Thoracic aorta (tissue), 2 donors: ENCODE measurements around the gene FOXP1. TPM values are rescaled to one million over a fixed set of nuclear protein-coding genes. Genes with fewer than 3 reads are reported as not detected.
A peak's percentile ranks its signal among the peaks of the same experiment; 100 is the strongest.

Experiments used
- ATAC-seq: fragments of 150-250 bp; one replicate; pipeline ENCODE4 v1.8.0; 2017; ENCODE audit warnings: low read depth; ENCODE audit not compliant: insufficient number of reproducible peaks, low FRiP score
- DNase-seq: peaks from one replicate; pipeline ENCODE4 v3.0.0-alpha.2; 2020; ENCODE audit warnings: low spot score
- H3K27ac ChIP-seq, 2 donors: fragments of 200-600 bp; sonication (generic); 1 replicate in 1 of 2; 2 replicates in 1 of 2; pipeline ENCODE4 v1.5.1; 2016; ENCODE audit warnings: mild to moderate bottlenecking in 2 of 2, moderate library complexity in 2 of 2
- H3K27me3 ChIP-seq: fragments of 200-600 bp; sonication (generic); replicated peaks from 2 replicates; pipeline ENCODE4 v1.6.0; 2016; ENCODE audit warnings: mild to moderate bottlenecking; ENCODE audit not compliant: insufficient read depth
- H3K36me3 ChIP-seq: fragments of 200-600 bp; sonication (generic); one replicate; pipeline ENCODE4 v1.5.1; 2016
- H3K4me1 ChIP-seq, 2 donors: fragments of 200-600 bp; sonication (generic); 1 replicate in 1 of 2; 2 replicates in 1 of 2; pipeline versions ENCODE4 v1.5.1 to v1.6.0; 2016; ENCODE audit warnings: low read depth in 2 of 2, mild to moderate bottlenecking in 1 of 2; ENCODE audit not compliant: control insufficient read depth in 1 of 2
- H3K4me3 ChIP-seq: fragments of 200-600 bp; sonication (generic); 2 replicates; pipeline ENCODE4 v1.5.1; 2016; ENCODE audit warnings: mild to moderate bottlenecking
- H3K9me3 ChIP-seq: fragments of 200-600 bp; sonication (generic); 2 replicates; pipeline ENCODE4 v1.5.1; 2016
- total RNA-seq, 2 donors: library from RNA; depleted of rRNA; stranded (reverse); fragments of >200 nt; gene quantifications; one replicate each; pipeline versions ENCODE4 v1.1.0 to v1.2.3, GENCODE V29; 2016
- TF ChIP-seq, protein P1 (sequence below): fragments of 200-600 bp; sonication (generic); IDR thresholded peaks from one replicate; pipeline ENCODE4 v1.5.1; 2019; ENCODE audit warnings: antibody characterized with exemption

The FOXP1 gene
- total RNA-seq, 2 donors from 2014 or later: 176 to 255 TPM

DNA sequence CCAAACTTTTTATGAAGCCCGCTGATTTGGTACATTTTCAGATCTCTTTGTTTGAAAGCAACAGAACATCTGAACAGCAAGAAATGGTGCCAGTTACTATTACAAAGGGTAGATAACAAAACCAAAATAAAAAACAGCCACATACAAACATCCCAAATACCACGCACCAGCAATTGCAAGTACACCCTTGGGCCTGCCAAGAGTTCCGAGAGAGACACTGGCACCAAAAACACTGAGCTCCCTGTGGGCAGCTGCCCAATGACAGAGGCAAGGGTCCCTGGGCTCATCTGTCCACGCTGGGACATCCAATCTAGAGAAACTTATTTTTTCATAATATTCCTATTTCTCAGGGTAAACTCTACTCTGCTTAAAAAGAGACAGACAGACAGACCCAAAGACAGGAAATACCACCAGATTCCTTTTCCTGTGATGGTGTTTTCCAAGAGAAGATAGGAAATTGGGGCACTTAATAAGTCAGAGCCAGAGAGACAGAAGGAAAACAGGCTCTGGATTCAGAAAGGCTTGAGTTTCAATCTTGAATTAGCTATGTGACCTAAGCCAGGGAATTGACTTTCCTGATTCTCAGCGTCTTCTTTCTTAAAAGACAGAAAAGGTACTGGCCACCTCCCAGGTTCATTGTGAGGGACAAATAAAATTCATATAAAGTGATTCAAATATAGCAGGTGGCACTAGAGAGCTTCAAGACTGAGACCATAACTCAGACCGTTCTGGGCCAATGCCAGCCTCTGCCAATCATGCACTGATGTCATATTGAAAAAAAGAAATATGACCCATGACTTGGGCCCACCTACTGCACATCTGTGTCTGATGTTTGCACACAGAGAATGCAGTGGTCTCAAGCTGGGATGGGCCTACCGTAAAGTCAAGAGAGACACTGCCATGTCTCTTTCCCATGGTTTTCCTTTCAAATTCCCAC lies 61.3 kb downstream of the FOXP1 start:
- peak overlapping the region; percentile 5 for H3K4me3 ChIP-seq
- H3K27me3 ChIP-seq: no peaks in the 10 kb centered on the region
- H3K9me3 ChIP-seq: no peaks in the 10 kb centered on the region
- no peak for ATAC-seq
- TF ChIP-seq, protein P1, sequence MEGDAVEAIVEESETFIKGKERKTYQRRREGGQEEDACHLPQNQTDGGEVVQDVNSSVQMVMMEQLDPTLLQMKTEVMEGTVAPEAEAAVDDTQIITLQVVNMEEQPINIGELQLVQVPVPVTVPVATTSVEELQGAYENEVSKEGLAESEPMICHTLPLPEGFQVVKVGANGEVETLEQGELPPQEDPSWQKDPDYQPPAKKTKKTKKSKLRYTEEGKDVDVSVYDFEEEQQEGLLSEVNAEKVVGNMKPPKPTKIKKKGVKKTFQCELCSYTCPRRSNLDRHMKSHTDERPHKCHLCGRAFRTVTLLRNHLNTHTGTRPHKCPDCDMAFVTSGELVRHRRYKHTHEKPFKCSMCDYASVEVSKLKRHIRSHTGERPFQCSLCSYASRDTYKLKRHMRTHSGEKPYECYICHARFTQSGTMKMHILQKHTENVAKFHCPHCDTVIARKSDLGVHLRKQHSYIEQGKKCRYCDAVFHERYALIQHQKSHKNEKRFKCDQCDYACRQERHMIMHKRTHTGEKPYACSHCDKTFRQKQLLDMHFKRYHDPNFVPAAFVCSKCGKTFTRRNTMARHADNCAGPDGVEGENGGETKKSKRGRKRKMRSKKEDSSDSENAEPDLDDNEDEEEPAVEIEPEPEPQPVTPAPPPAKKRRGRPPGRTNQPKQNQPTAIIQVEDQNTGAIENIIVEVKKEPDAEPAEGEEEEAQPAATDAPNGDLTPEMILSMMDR: no peak
- no peaks in the 10 kb centered on the region for H3K36me3 ChIP-seq
- H3K27ac ChIP-seq: peak overlapping the region; percentile 23 to 35
- peaks cover 8 to 33% of the 10 kb centered on the region in 2 donors for H3K4me1 ChIP-seq
- DNase-seq: no peak

DNA sequence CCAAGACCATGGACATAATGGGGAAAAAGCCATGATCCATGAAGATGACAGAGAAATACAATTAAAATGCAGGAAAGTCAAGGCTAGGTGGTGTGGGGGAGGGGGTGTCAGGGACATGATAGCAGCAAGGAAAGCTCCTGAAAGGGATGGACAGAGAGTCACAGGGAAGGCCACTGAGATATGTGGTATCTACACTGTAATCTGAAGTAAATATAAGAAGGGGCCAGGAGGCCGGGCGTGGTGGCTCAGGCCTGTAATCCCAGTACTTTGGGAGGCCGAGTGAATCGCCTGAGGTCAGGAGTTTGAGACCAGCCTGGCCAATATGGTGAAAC lies 62.5 kb downstream of the FOXP1 start:
- ATAC-seq (no peak), DNase-seq (no peak)
- TF ChIP-seq, protein P1: no peak
- H3K36me3 ChIP-seq: no peaks in the 10 kb centered on the region
- H3K27ac ChIP-seq: no peak overlapping the region
- no peaks in the 10 kb centered on the region for H3K9me3 ChIP-seq
- H3K27me3 ChIP-seq: no peaks in the 10 kb centered on the region
- no peak overlapping the region for H3K4me3 ChIP-seq
- H3K4me1 ChIP-seq: peaks cover 11 to 44% of the 10 kb centered on the region in 2 donors

GRCh38 chr3:71520161-71521020 lies 63.1 kb downstream of the FOXP1 start:
- Histone ChIP-seq H3K27ac (no peak overlapping the region), H3K4me1 (peaks cover 14 to 50% of the 10 kb centered on the region in 2 donors), H3K4me3 (no peak overlapping the region), H3K9me3 (no peaks in the 10 kb centered on the region), H3K27me3 (no peaks in the 10 kb centered on the region), H3K36me3 (no peaks in the 10 kb centered on the region)
- ATAC-seq: no peak
- DNase-seq: no peak
- TF ChIP-seq, protein P1: no peak

GRCh38 chr3:71518089-71518488 lies 65.4 kb downstream of the FOXP1 start:
- H3K9me3 ChIP-seq: no peaks in the 10 kb centered on the region
- H3K4me3 ChIP-seq: no peak overlapping the region
- H3K36me3 ChIP-seq: no peaks in the 10 kb centered on the region
- peaks cover 14 to 45% of the 10 kb centered on the region in 2 donors for H3K4me1 ChIP-seq
- DNase-seq (no peak), ATAC-seq (no peak)
- no peak overlapping the region for H3K27ac ChIP-seq
- TF ChIP-seq, protein P1: no peak
- H3K27me3 ChIP-seq: no peaks in the 10 kb centered on the region

GRCh38 chr3:71517271-71517791 lies 66.2 kb downstream of the FOXP1 start:
- H3K4me1 ChIP-seq: peaks cover 11 to 39% of the 10 kb centered on the region in 2 donors
- DNase-seq (no peak), ATAC-seq (no peak)
- H3K4me3 ChIP-seq: no peak overlapping the region
- H3K36me3 ChIP-seq: no peaks in the 10 kb centered on the region
- TF ChIP-seq, protein P1: no peak
- no peaks in the 10 kb centered on the region for H3K9me3 ChIP-seq
- H3K27me3 ChIP-seq: no peaks in the 10 kb centered on the region
- H3K27ac ChIP-seq: peak overlapping the region in 1 of 2 donors; percentile 2
